ENCODE data around the gene SLC35G1. TPM values are rescaled to one million over a fixed set of nuclear protein-coding genes. Genes with fewer than 3 reads are reported as not detected.
A peak's percentile ranks its signal among the peaks of the same experiment; 100 is the strongest.

SLC35G1 gene
- total and polyA plus RNA-seq, 12 donors = 0.86 to 4.0 (median 2.4) TPM

GRCh38 chr10:93917821-93918220 lies 24.0 kb downstream of the SLC35G1 start:
- intact Hi-C loops (cut with DNase I) = loop anchor here (2.0 to 10.0 kb wide), 11 partner anchors 74 to 527 kb away; partner anchors contain the start of genes NOC3L (in 1 of the 10) and PLCE1 (in 1 of the 10)
- no peak for TF ChIP-seq CTCF (IDR thresholded peaks at IDR 0.05)
- H3K27me3 ChIP-seq = no peaks in the 10 kb centered on the region
- H3K36me3 ChIP-seq = no peaks in the 10 kb centered on the region
- no peaks in the 10 kb centered on the region for H3K9me3 ChIP-seq
- peaks cover 0 to 20% (median 9%) of the 10 kb centered on the region in 9 donors for H3K4me1 ChIP-seq
- peak in 1 of 8 donors; percentile 37 for ATAC-seq
- H3K4me3 ChIP-seq = no peak overlapping the region
- 67 to 77% methylated on average over 2 of the region's 2 CpGs for WGBS, 2 donors
- no peak overlapping the region for H3K27ac ChIP-seq
- no peak for DNase-seq

GRCh38 chr10:93921338-93921737 lies 27.6 kb downstream of the SLC35G1 start:
- Histone ChIP-seq H3K4me1 (peaks cover 0 to 17% (median 9%) of the 10 kb centered on the region in 9 donors), H3K27me3 (no peaks in the 10 kb centered on the region), H3K4me3 (no peak overlapping the region), H3K9me3 (no peaks in the 10 kb centered on the region), H3K36me3 (no peaks in the 10 kb centered on the region), H3K27ac (no peak overlapping the region)
- 85 to 87% methylated on average over 7 of the region's 7 CpGs for WGBS, 2 donors
- intact Hi-C loops (cut with DNase I) = loop anchor here in 2 of 10 donors (5.0 to 10.0 kb wide), 2 partner anchors 153 to 1291 kb away; no protein-coding TSS in a partner anchor
- peak in 6 of 9 donors; percentile 16 to 42 (median 22) for TF ChIP-seq CTCF (IDR thresholded peaks at IDR 0.05)
- no peak for DNase-seq
- ATAC-seq = no peak

GRCh38 chr10:93926613-93927012 lies 32.8 kb downstream of the SLC35G1 start:
- WGBS, 2 donors = 96 to 100% methylated on average over 1 of the region's 1 CpG
- no peak overlapping the region for H3K27ac ChIP-seq
- intact Hi-C loops (cut with DNase I) = loop anchor here in 1 of 10 donors (10.0 kb wide), 1 partner anchor 148 kb away; no protein-coding TSS in a partner anchor
- H3K36me3 ChIP-seq = no peaks in the 10 kb centered on the region
- ATAC-seq (no peak), DNase-seq (no peak)
- H3K9me3 ChIP-seq = no peaks in the 10 kb centered on the region
- H3K4me1 ChIP-seq = no peaks in the 10 kb centered on the region
- no peak for TF ChIP-seq CTCF (IDR thresholded peaks at IDR 0.05)
- H3K4me3 ChIP-seq = no peak overlapping the region
- H3K27me3 ChIP-seq = no peaks in the 10 kb centered on the region

- intact Hi-C loops (cut with DNase I) = no loop called here
- Histone ChIP-seq H3K4me1 (peaks cover 0 to 21% (median 14%) of the 10 kb centered on the region in 9 donors), H3K4me3 (no peak overlapping the region), H3K27me3 (no peaks in the 10 kb centered on the region), H3K36me3 (no peaks in the 10 kb centered on the region), H3K27ac (no peak overlapping the region), H3K9me3 (no peaks in the 10 kb centered on the region)
- 73 to 76% methylated on average over 1 of the region's 1 CpG for WGBS, 2 donors
- no peak for DNase-seq
- TF ChIP-seq CTCF (IDR thresholded peaks at IDR 0.05) = no peak
- no peak for ATAC-seq
These were observed 44.4 kb downstream of the SLC35G1 start for GRCh38 chr10:93938140-93938539.

Data from heart right ventricle (tissue), 16 donors.